DOHH2 (cell line): ENCODE data around the gene VPS4B.
"Not testable (repeated sequence)": the region's sequence is repeated elsewhere in the genome, so short reads cannot be mapped to it uniquely, and the experiment has no call there.

ENCODE experiments used
- H3F3A ChIP-seq: fragments of 200-600 bp; sonication (generic), shearing (Covaris generic); 2 replicates; pipeline ENCODE4 v1.6.0; 2016; ENCODE audit warnings: antibody characterized with exemption, mild to moderate bottlenecking; ENCODE audit not compliant: control insufficient read depth, insufficient read depth
- H3K27ac ChIP-seq: fragments of 200-600 bp; sonication (generic); 2 replicates; pipeline ENCODE4 v1.5.1; 2014; ENCODE audit warnings: low read depth, mild to moderate bottlenecking, low read length, moderate library complexity
- H3K27me3 ChIP-seq: fragments of 200-600 bp; sonication (generic); 2 replicates; pipeline ENCODE4 v1.6.1; 2014; ENCODE audit warnings: mild to moderate bottlenecking, low read length, mixed read lengths; ENCODE audit not compliant: control insufficient read depth
- H3K36me3 ChIP-seq: fragments of 200-600 bp; sonication (generic); 2 replicates; pipeline ENCODE4 v1.6.1; 2014; ENCODE audit warnings: mild to moderate bottlenecking, low read length, moderate library complexity, mixed read lengths; ENCODE audit not compliant: control insufficient read depth
- H3K4me1 ChIP-seq: fragments of 200-600 bp; sonication (generic); 2 replicates; pipeline ENCODE4 v1.6.1; 2014; ENCODE audit warnings: mild to moderate bottlenecking, low read length, mixed read lengths; ENCODE audit not compliant: control insufficient read depth
- H3K4me2 ChIP-seq: fragments of 200-600 bp; sonication (generic); 2 replicates; pipeline ENCODE4 v1.6.0; 2014; ENCODE audit warnings: mild to moderate bottlenecking, low read length, moderate library complexity
- H3K4me3 ChIP-seq: fragments of 200-600 bp; sonication (generic); 2 replicates; pipeline ENCODE4 v1.5.1; 2014; ENCODE audit warnings: mild to moderate bottlenecking, low read length, mixed read lengths
- H3K79me2 ChIP-seq: fragments of 200-600 bp; sonication (generic); 2 replicates; pipeline ENCODE4 v1.6.1; 2014; ENCODE audit warnings: mild to moderate bottlenecking, low read length, mixed read lengths; ENCODE audit not compliant: control insufficient read depth
- H3K9me2 ChIP-seq: fragments of 200-600 bp; sonication (generic); replicated peaks from 2 replicates; pipeline ENCODE4 v1.6.1; 2014; ENCODE audit warnings: mild to moderate bottlenecking, low read length, mixed read lengths; ENCODE audit not compliant: control insufficient read depth
- H3K9me3 ChIP-seq: fragments of 200-600 bp; sonication (generic); 2 replicates; pipeline ENCODE4 v1.6.1; 2014; ENCODE audit warnings: antibody characterized with exemption, low read length, mixed read lengths; ENCODE audit not compliant: control insufficient read depth, insufficient read depth
- H4K20me1 ChIP-seq: fragments of 200-600 bp; sonication (generic); 2 replicates; pipeline ENCODE4 v1.6.0; 2014; ENCODE audit warnings: low read depth, mild to moderate bottlenecking, antibody characterized with exemption, low read length, moderate library complexity; ENCODE audit not compliant: control insufficient read depth, insufficient read depth
- CTCF ChIP-seq: fragments of 200-600 bp; sonication (generic); IDR thresholded peaks from one replicate; pipeline ENCODE4 v1.5.1; 2014; ENCODE audit warnings: antibody characterized with exemption, mild to moderate bottlenecking, low read depth, low read length; ENCODE audit not compliant: poor library complexity, severe bottlenecking
- EZH2phosphoT487 ChIP-seq: fragments of 200-600 bp; sonication (generic); IDR thresholded peaks from 2 replicates; pipeline ENCODE4 v1.6.1; 2017; ENCODE audit warnings: borderline replicate concordance, mild to moderate bottlenecking, antibody characterized with exemption, low read length, moderate library complexity, mixed read lengths

Gene VPS4B

GRCh38 chr18:63460414-63460813, 38.1 kb upstream of the VPS4B start:
- Histone ChIP-seq H3K4me2 (no peak overlapping the region), H3K27me3 (peaks cover 9% of the 10 kb centered on the region; the same call in 1 of the 2 replicates), H3K27ac (no peak overlapping the region), H4K20me1 (no peaks in the 10 kb centered on the region), H3K79me2 (no peaks in the 10 kb centered on the region), H3K36me3 (no peaks in the 10 kb centered on the region), H3K9me3 (no peaks in the 10 kb centered on the region), H3K4me3 (no peak overlapping the region), H3K9me2 (no peaks in the 10 kb centered on the region), H3F3A (no peaks in the 10 kb centered on the region), H3K4me1 (no peaks in the 10 kb centered on the region)
- no peak for TF ChIP-seq CTCF
- TF ChIP-seq EZH2phosphoT487, result no peak

GRCh38 chr18:63457977-63458376, 35.7 kb upstream of the VPS4B start:
- H3K9me2 ChIP-seq, result no peaks in the 10 kb centered on the region
- no peak overlapping the region for H3K27ac ChIP-seq
- TF ChIP-seq EZH2phosphoT487, result no peak
- TF ChIP-seq CTCF, result no peak

GRCh38 chr18:63454497-63454896, 32.2 kb upstream of the VPS4B start:
- H3K27ac ChIP-seq, result no peak overlapping the region
- H3K9me3 ChIP-seq, result no peaks in the 10 kb centered on the region
- no peaks in the 10 kb centered on the region for H3F3A ChIP-seq
- H3K27me3 ChIP-seq, result no peaks in the 10 kb centered on the region
- H3K9me2 ChIP-seq, result no peaks in the 10 kb centered on the region
- no peaks in the 10 kb centered on the region for H4K20me1 ChIP-seq
- H3K4me3 ChIP-seq, result no peak overlapping the region
- no peaks in the 10 kb centered on the region for H3K4me1 ChIP-seq
- H3K4me2 ChIP-seq, result no peak overlapping the region
- no peaks in the 10 kb centered on the region for H3K36me3 ChIP-seq
- H3K79me2 ChIP-seq, result no peaks in the 10 kb centered on the region
- no peak for TF ChIP-seq CTCF
- no peak for TF ChIP-seq EZH2phosphoT487

More at GRCh38 chr18:63457977-63458376, 35.7 kb upstream of the VPS4B start:
- Histone ChIP-seq H3F3A (no peaks in the 10 kb centered on the region), H3K4me3 (no peak overlapping the region), H3K9me3 (no peaks in the 10 kb centered on the region), H3K4me1 (no peaks in the 10 kb centered on the region), H4K20me1 (no peaks in the 10 kb centered on the region), H3K79me2 (no peaks in the 10 kb centered on the region), H3K27me3 (no peaks in the 10 kb centered on the region; the same call in 1 of the 2 replicates), H3K36me3 (no peaks in the 10 kb centered on the region), H3K4me2 (no peak overlapping the region)

- H4K20me1 ChIP-seq, H3K9me3 ChIP-seq, H3K79me2 ChIP-seq, H3K36me3 ChIP-seq, H3K4me3 ChIP-seq, H3K27ac ChIP-seq, H3K4me2 ChIP-seq, H3K27me3 ChIP-seq, H3K9me2 ChIP-seq, H3F3A ChIP-seq, H3K4me1 ChIP-seq: not testable (repeated sequence)
Measured at GRCh38 chr18:63452751-63453150, 30.5 kb upstream of the VPS4B start.
